Keratinocyte (primary cell): ENCODE measurements around the gene IL18RAP. TPM values are rescaled to one million over a fixed set of nuclear protein-coding genes. Genes with fewer than 3 reads are reported as not detected.

Experiments
- DNase-seq: peaks from one replicate; pipeline ENCODE4 v3.0.0-alpha.2; 2011; ENCODE audit warnings: low read depth, missing footprints, low spot score
- FAIRE-seq: peaks from 2 replicates; lab custom pipeline; 2011; peaks lifted over from hg19 to GRCh38; lab: Jason Lieb, UNC
- H2AFZ ChIP-seq: 2 replicates; pipeline ENCODE4 v1.6.0; 2012; ENCODE audit warnings: low read length, control low read depth, inconsistent platforms; ENCODE audit not compliant: control insufficient read depth
- H3K27ac ChIP-seq: 2 replicates; pipeline ENCODE4 v1.5.1; 2011; ENCODE audit warnings: low read length; ENCODE audit not compliant: control insufficient read depth, insufficient read depth
- H3K27me3 ChIP-seq: 3 replicates; pipeline ENCODE4 v1.6.0; 2011; ENCODE audit warnings: low read length; ENCODE audit not compliant: control insufficient read depth, insufficient read depth; ENCODE audit errors: extremely low read depth
- H3K36me3 ChIP-seq, 2 experiments: 2 replicates in 1 of 2; 3 replicates in 1 of 2; pipeline ENCODE4 v1.5.1; 2011; ENCODE audit warnings: low read length in 2 of 2, mild to moderate bottlenecking in 1 of 2; ENCODE audit not compliant: control insufficient read depth in 2 of 2, insufficient read depth in 2 of 2; ENCODE audit errors: extremely low read depth in 1 of 2
- H3K4me1 ChIP-seq: 3 replicates; pipeline ENCODE4 v1.5.1; 2011; ENCODE audit warnings: low read length; ENCODE audit not compliant: control insufficient read depth, insufficient read depth; ENCODE audit errors: extremely low read depth
- H3K4me2 ChIP-seq: 3 replicates; pipeline ENCODE4 v1.6.0; 2011; ENCODE audit warnings: low read depth, low read length; ENCODE audit not compliant: control insufficient read depth, insufficient read depth; ENCODE audit errors: extremely low read depth
- H3K4me3 ChIP-seq, 3 experiments: fragments of 200-600 bp in 1 of 3; sonication (generic) in 1 of 3; 2 replicates in 2 of 3; 3 replicates in 1 of 3; pipeline ENCODE4 v1.5.1; 2011 to 2016; ENCODE audit warnings: low read length in 3 of 3, mild to moderate bottlenecking in 3 of 3, control low read depth in 2 of 3, inconsistent platforms in 1 of 3, low read depth in 1 of 3, mixed read lengths in 1 of 3, mixed run types in 1 of 3, moderate library complexity in 1 of 3; ENCODE audit not compliant: control insufficient read depth in 2 of 3, insufficient read depth in 2 of 3; ENCODE audit errors: extremely low read depth in 1 of 3
- H3K79me2 ChIP-seq: 2 replicates; pipeline ENCODE4 v1.6.0; 2012; ENCODE audit warnings: low read length; ENCODE audit not compliant: control insufficient read depth, insufficient read depth
- H3K9ac ChIP-seq: 3 replicates; pipeline ENCODE4 v1.6.0; 2011; ENCODE audit warnings: low read length; ENCODE audit not compliant: control insufficient read depth, insufficient read depth; ENCODE audit errors: extremely low read depth
- H3K9me1 ChIP-seq: 3 replicates; pipeline ENCODE4 v1.6.0; 2011; ENCODE audit warnings: low read length; ENCODE audit not compliant: control insufficient read depth, insufficient read depth; ENCODE audit errors: extremely low read depth
- H3K9me3 ChIP-seq: 2 replicates; pipeline ENCODE4 v1.5.1; 2012; ENCODE audit warnings: low read depth, low read length; ENCODE audit not compliant: control insufficient read depth
- H4K20me1 ChIP-seq: 3 replicates; pipeline ENCODE4 v1.6.0; 2011; ENCODE audit warnings: low read length; ENCODE audit not compliant: control insufficient read depth, insufficient read depth; ENCODE audit errors: extremely low read depth
- CTCF ChIP-seq, 3 experiments: IDR thresholded peaks in 1 of 3; conservative IDR thresholded peaks in 1 of 3; optimal IDR thresholded peaks in 1 of 3; 2 replicates in 2 of 3; 3 replicates in 1 of 3; pipeline versions ENCODE3 to v1.5.1; 2011; ENCODE audit warnings: low read length in 3 of 3, mild to moderate bottlenecking in 3 of 3, moderate library complexity in 2 of 3, control low read depth in 1 of 3, inconsistent platforms in 1 of 3; ENCODE audit not compliant: insufficient read depth in 2 of 3; ENCODE audit errors: extremely low read depth in 1 of 3
- EZH2 ChIP-seq: IDR thresholded peaks from one replicate; pipeline ENCODE4 v1.6.1; 2012; ENCODE audit warnings: inconsistent platforms, mild to moderate bottlenecking, low read length, moderate library complexity
- dilution Hi-C: fragments of 300-500 bp; cut with MboI; formaldehyde crosslinking; loops from one replicate; pipeline ENCODE4 v1.7.0; 2020; ENCODE audit warnings: low sequenced_read_pairs; ENCODE audit not compliant: extremely low pct_ligation_motif_present
- polyA plus RNA-seq, 5 experiments: library from polyadenylated mRNA; depleted of rRNA in 3 of 5; stranded (reverse) in 3 of 5; stranded (forward) in 1 of 5; unstranded in 1 of 5; fragments of >200 nt; gene quantifications; 1 replicate in 1 of 5; 2 replicates in 3 of 5; 3 replicates in 1 of 5; pipeline versions ENCODE4 v1.2.1 to v1.2.3, GENCODE V29; 2011 to 2012; ENCODE audit warnings: missing spikeins in 2 of 5, low read depth in 1 of 5, low replicate concordance in 1 of 5

The IL18RAP gene
- polyA plus RNA-seq, 1 donor (not counting 4 experiments of a cell fraction or from before 2014, with no cell fraction given), result not detected

GRCh38 chr2:102463160-102463559 lies 40.2 kb downstream of the IL18RAP start:
- Histone ChIP-seq H3K9ac (no peak overlapping the region), H3K27ac (no peak overlapping the region), H3K9me1 (no peaks in the 10 kb centered on the region), H3K9me3 (no peaks in the 10 kb centered on the region), H3K4me2 (no peak overlapping the region), H3K4me3 (no peak overlapping the region), H3K79me2 (no peaks in the 10 kb centered on the region), H3K36me3 (no peaks in the 10 kb centered on the region), H3K27me3 (no peaks in the 10 kb centered on the region), H3K4me1 (peaks cover 9% of the 10 kb centered on the region), H2AFZ (no peak overlapping the region), H4K20me1 (no peaks in the 10 kb centered on the region)
- TF ChIP-seq CTCF (optimal IDR thresholded peaks at IDR 0.05 in 1 of 3, IDR thresholded peaks at IDR 0.05 in 1 of 3, conservative IDR thresholded peaks at IDR 0.05 in 1 of 3; ENCODE audit: extremely low read depth in 1 of 3, insufficient read depth in 2 of 3, low read length in 3 of 3) (no peak), EZH2 (no peak)
- dilution Hi-C loops, result loop anchor here (25.0 kb wide), 1 partner anchor 124 kb away; no protein-coding TSS in a partner anchor
- DNase-seq, result no peak
- no peak for FAIRE-seq

DNA sequence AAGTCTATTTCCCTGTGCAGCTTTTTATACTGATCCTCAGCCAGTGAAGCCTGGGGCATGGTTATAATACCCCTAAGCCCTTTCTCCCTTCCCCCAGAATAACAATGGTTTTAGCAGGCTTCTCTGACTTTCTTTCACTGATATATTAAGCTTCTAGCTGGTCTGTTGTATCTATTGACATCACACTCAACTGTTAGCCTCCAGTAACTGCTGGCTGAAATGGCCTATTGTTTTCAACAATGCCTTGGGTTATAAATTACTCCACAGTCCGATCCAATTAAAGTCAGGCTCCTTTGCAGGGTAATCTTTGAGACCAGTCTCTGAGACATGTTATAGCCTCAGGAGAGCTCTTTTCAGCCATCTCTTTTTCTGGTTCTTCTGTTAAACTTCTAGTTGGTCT lies 47.2 kb downstream of the IL18RAP start:
- Histone ChIP-seq H2AFZ (no peak overlapping the region), H3K4me1 (peaks cover 9% of the 10 kb centered on the region), H3K9me1 (no peaks in the 10 kb centered on the region), H3K27ac (no peak overlapping the region), H3K79me2 (no peaks in the 10 kb centered on the region), H4K20me1 (no peaks in the 10 kb centered on the region), H3K27me3 (no peaks in the 10 kb centered on the region), H3K4me3 (no peak overlapping the region), H3K4me2 (no peak overlapping the region), H3K36me3 (no peaks in the 10 kb centered on the region), H3K9ac (no peak overlapping the region), H3K9me3 (no peaks in the 10 kb centered on the region)
- no peak for TF ChIP-seq EZH2
- no peak for TF ChIP-seq CTCF (optimal IDR thresholded peaks at IDR 0.05 in 1 of 3, IDR thresholded peaks at IDR 0.05 in 1 of 3, conservative IDR thresholded peaks at IDR 0.05 in 1 of 3; ENCODE audit: extremely low read depth in 1 of 3, insufficient read depth in 2 of 3, low read length in 3 of 3)
- dilution Hi-C loops, result loop anchor here (25.0 kb wide), 1 partner anchor 117 kb away; no protein-coding TSS in a partner anchor
- no peak for FAIRE-seq
- no peak for DNase-seq
